Stimulated activated CD4-positive, alpha-beta T cell treated with anti-CD3 and anti-CD28 coated beads, Interleukin-12 subunit alpha, Interleukin-12 subunit beta, amount 100 ng/mL, for 48 hours (primary cell): ENCODE measurements around the gene TES.

ENCODE experiments used
- DNase-seq, 3 donors: peaks; one replicate each; pipeline ENCODE4 v3.0.0-alpha.2; 2020; ENCODE audit warnings: low read depth in 2 of 3, low spot score in 1 of 3

TES gene

GRCh38 chr7:116219288-116219687 is 8.9 kb downstream of the TES start:
- DNase-seq = no peak

GRCh38 chr7:116219834-116220233 is 9.5 kb downstream of the TES start:
- DNase-seq = no peak

GRCh38 chr7:116222501-116222900 is 12.2 kb downstream of the TES start:
- no peak for DNase-seq

GRCh38 chr7:116223588-116223987 is 13.2 kb downstream of the TES start:
- DNase-seq = no peak

- no peak for DNase-seq
These were observed 14.3 kb downstream of the TES start for GRCh38 chr7:116224492-116225098.

GRCh38 chr7:116225860-116226259 is 15.5 kb downstream of the TES start:
- DNase-seq = no peak

GRCh38 chr7:116226664-116227063 is 16.3 kb downstream of the TES start:
- DNase-seq = no peak

GRCh38 chr7:116227678-116228239 is 17.4 kb downstream of the TES start:
- no peak for DNase-seq

GRCh38 chr7:116228241-116228640 is 17.9 kb downstream of the TES start:
- DNase-seq = no peak

- DNase-seq = no peak
These were observed 19.0 kb downstream of the TES start for GRCh38 chr7:116229366-116229765.

GRCh38 chr7:116230191-116231005 is 20.1 kb downstream of the TES start:
- DNase-seq = no peak

GRCh38 chr7:116231543-116231942 is 21.2 kb downstream of the TES start:
- no peak for DNase-seq

- DNase-seq = no peak
These were observed 21.6 kb downstream of the TES start for GRCh38 chr7:116231949-116232348.

- no peak for DNase-seq
These were observed 22.0 kb downstream of the TES start for GRCh38 chr7:116232350-116232749.

- no peak for DNase-seq
These were observed 22.6 kb downstream of the TES start for GRCh38 chr7:116232920-116233319.

GRCh38 chr7:116234517-116235200 is 24.3 kb downstream of the TES start:
- no peak for DNase-seq

GRCh38 chr7:116235380-116235779 is 25.0 kb downstream of the TES start:
- no peak for DNase-seq

- peak in 2 of 3 donors; percentile 36 to 37 for DNase-seq
These were observed 25.8 kb downstream of the TES start for GRCh38 chr7:116236020-116236630.

GRCh38 chr7:116239020-116239419 is 28.7 kb downstream of the TES start:
- DNase-seq = no peak

GRCh38 chr7:116239434-116239833 is 29.1 kb downstream of the TES start:
- DNase-seq = no peak

- DNase-seq = no peak
These were observed 29.8 kb downstream of the TES start for GRCh38 chr7:116240024-116240668.
